Measurements from ENCODE around the gene STAT1. TPM values are rescaled to one million over a fixed set of nuclear protein-coding genes. Genes with fewer than 3 reads are reported as not detected.

STAT1 gene
- total RNA-seq, 3 donors from 2014 or later (not counting 1 experiment from before 2014, with no cell fraction given): 49.1 to 91.6 (median 86.2) TPM

DNA sequence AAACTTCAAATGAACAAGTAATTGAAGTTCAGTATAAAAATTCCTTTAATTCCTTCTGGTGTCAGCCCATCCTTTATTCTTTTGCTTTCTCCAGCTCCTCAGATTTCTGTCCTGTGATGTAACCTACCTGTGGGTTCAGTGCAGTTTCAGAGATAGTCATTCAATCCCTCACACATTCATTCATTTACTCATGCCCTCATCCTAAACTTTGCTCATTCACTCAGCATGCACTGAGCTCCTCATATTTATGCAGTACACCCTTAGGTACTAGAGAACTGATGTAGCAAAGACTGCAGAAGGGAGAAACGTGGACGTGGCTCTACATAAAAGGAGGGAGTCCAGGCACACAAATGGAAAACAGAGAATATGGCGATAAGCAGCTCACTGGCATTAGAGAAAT lies 45.3 kb upstream of the STAT1 start:
- peak overlapping the region; percentile 14 for H3K4me3 Mint-ChIP-seq
- no peak for ATAC-seq
- peaks cover 32% of the 10 kb centered on the region for H3K36me3 Mint-ChIP-seq
- intact Hi-C loops (cut with micrococcal nuclease): no loop called here
- H3K4me1 Mint-ChIP-seq: peaks cover 57 to 63% of the 10 kb centered on the region in 2 donors
- Histone ChIP-seq H3K4me3 (ENCODE audit: low read length) (no peak overlapping the region), H3K4me1 (ENCODE audit: control insufficient read depth, insufficient read depth, low read length) (peaks cover 28% of the 10 kb centered on the region), H3K36me3 (ENCODE audit: control insufficient read depth, insufficient read depth, low read length) (peaks cover 45% of the 10 kb centered on the region), H3K27ac (ENCODE audit: low read length) (no peak overlapping the region), H3K9me3 (ENCODE audit: control insufficient read depth, insufficient read depth, low read length) (no peaks in the 10 kb centered on the region), H3K27me3 (ENCODE audit: control insufficient read depth, insufficient read depth, low read length) (no peaks in the 10 kb centered on the region)
- peak overlapping the region; percentile 58 to 94 for H3K27ac Mint-ChIP-seq
- no peaks in the 10 kb centered on the region for H3K27me3 Mint-ChIP-seq (ENCODE audit: low read depth in 2 of 2)
- DNase-seq: no peak
- no peaks in the 10 kb centered on the region for H3K9me3 Mint-ChIP-seq
- TF ChIP-seq, protein P1, sequence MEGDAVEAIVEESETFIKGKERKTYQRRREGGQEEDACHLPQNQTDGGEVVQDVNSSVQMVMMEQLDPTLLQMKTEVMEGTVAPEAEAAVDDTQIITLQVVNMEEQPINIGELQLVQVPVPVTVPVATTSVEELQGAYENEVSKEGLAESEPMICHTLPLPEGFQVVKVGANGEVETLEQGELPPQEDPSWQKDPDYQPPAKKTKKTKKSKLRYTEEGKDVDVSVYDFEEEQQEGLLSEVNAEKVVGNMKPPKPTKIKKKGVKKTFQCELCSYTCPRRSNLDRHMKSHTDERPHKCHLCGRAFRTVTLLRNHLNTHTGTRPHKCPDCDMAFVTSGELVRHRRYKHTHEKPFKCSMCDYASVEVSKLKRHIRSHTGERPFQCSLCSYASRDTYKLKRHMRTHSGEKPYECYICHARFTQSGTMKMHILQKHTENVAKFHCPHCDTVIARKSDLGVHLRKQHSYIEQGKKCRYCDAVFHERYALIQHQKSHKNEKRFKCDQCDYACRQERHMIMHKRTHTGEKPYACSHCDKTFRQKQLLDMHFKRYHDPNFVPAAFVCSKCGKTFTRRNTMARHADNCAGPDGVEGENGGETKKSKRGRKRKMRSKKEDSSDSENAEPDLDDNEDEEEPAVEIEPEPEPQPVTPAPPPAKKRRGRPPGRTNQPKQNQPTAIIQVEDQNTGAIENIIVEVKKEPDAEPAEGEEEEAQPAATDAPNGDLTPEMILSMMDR (IDR thresholded peaks at IDR 0.05): no peak
- WGBS (ENCODE audit: insufficient coverage): 95% methylated on average over 3 of the region's 3 CpGs

DNA sequence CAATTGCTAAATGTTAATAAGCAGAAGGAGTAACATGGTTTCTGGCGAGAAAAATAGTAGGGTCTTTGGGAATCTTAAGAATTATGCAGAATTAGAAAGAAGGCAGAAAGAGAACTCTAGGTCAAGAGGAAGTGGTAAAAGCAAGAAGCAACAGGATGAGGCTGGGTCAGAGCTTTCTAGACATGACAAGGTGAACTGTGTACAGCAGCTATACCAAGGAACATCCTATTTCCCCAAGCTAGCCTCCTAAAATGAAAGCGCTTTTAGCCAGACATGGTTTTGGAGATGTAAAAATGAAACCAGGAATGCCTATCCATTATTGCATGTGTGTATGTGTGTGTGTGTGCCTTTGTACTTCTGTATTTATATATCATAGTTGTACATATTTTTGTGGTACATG lies 42.3 kb upstream of the STAT1 start:
- intact Hi-C loops (cut with micrococcal nuclease): no loop called here
- H3K27ac Mint-ChIP-seq: peak overlapping the region; percentile 75 to 91

DNA sequence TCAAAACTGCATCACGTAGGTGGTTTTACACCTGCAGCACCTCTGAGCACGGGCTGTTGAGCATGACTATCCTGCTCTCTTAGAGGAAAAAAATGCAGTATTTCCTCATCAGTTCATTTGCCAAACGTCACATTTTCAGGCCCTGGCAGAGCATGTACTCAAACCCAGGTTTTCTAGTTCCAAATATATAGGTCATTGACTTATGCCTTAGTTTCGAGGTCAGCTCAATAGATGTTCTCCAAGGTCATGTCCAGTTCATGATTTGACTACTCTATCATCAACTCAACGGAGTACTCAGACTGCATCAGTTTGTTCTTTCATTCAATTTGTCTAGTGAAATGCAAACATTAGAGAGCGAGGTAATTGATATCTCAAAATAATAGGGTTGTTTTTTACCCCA lies 39.3 kb upstream of the STAT1 start:
- Histone ChIP-seq H3K27ac (ENCODE audit: low read length) (no peak overlapping the region), H3K9me3 (ENCODE audit: control insufficient read depth, insufficient read depth, low read length) (no peaks in the 10 kb centered on the region), H3K36me3 (ENCODE audit: control insufficient read depth, insufficient read depth, low read length) (peaks cover 9% of the 10 kb centered on the region), H3K4me3 (ENCODE audit: low read length) (no peak overlapping the region), H3K4me1 (ENCODE audit: control insufficient read depth, insufficient read depth, low read length) (peaks cover 32% of the 10 kb centered on the region), H3K27me3 (ENCODE audit: control insufficient read depth, insufficient read depth, low read length) (no peaks in the 10 kb centered on the region)
- WGBS (ENCODE audit: insufficient coverage): 51% methylated on average over 5 of the region's 6 CpGs
- H3K4me1 Mint-ChIP-seq: peaks cover 29 to 35% of the 10 kb centered on the region in 2 donors
- TF ChIP-seq, protein P1 (IDR thresholded peaks at IDR 0.05): no peak
- H3K27me3 Mint-ChIP-seq (ENCODE audit: low read depth in 2 of 2): no peaks in the 10 kb centered on the region
- ATAC-seq: no peak
- H3K9me3 Mint-ChIP-seq: no peaks in the 10 kb centered on the region
- H3K36me3 Mint-ChIP-seq: no peaks in the 10 kb centered on the region
- no peak for DNase-seq
- H3K27ac Mint-ChIP-seq: no peak overlapping the region
- intact Hi-C loops (cut with micrococcal nuclease): no loop called here
- H3K4me3 Mint-ChIP-seq: no peak overlapping the region

More for the DNA sequence above, 42.3 kb upstream of the STAT1 start:
- Histone ChIP-seq H3K4me3 (ENCODE audit: low read length) (no peak overlapping the region), H3K27ac (ENCODE audit: low read length) (peak overlapping the region; percentile 60), H3K36me3 (ENCODE audit: control insufficient read depth, insufficient read depth, low read length) (peaks cover 29% of the 10 kb centered on the region), H3K9me3 (ENCODE audit: control insufficient read depth, insufficient read depth, low read length) (no peaks in the 10 kb centered on the region), H3K4me1 (ENCODE audit: control insufficient read depth, insufficient read depth, low read length) (peaks cover 17% of the 10 kb centered on the region), H3K27me3 (ENCODE audit: control insufficient read depth, insufficient read depth, low read length) (no peaks in the 10 kb centered on the region)
- WGBS (ENCODE audit: insufficient coverage): 22% methylated on average over 1 of the region's 2 CpGs
- DNase-seq: peak in 1 of 2 donors; percentile 60
- TF ChIP-seq, protein P1 (IDR thresholded peaks at IDR 0.05): no peak
- H3K9me3 Mint-ChIP-seq: no peaks in the 10 kb centered on the region
- peaks cover 13% of the 10 kb centered on the region for H3K36me3 Mint-ChIP-seq
- H3K4me3 Mint-ChIP-seq: peak overlapping the region; percentile 49
- peak; percentile 61 to 82 (median 76) for ATAC-seq
- H3K27me3 Mint-ChIP-seq (ENCODE audit: low read depth in 2 of 2): no peaks in the 10 kb centered on the region
- H3K4me1 Mint-ChIP-seq: peaks cover 29 to 37% of the 10 kb centered on the region in 2 donors

Measured in natural killer cell (primary cell).